Endothelial cell of umbilical vein (primary cell): ENCODE results near the gene LSM14A. TPM values are rescaled to one million over a fixed set of nuclear protein-coding genes. Genes with fewer than 3 reads are reported as not detected.

Experiments
- BruUV-seq: library from RNA; stranded (reverse); fragments of 400-500 nt; replicated peaks from 2 replicates; lab custom pipeline; 2021; lab: Mats Ljungman, UMichigan
- CTCF ChIA-PET: fragments of 300-600, 350-600 bp; sonication (Branson Sonifier 250); formaldehyde crosslinking; loops from one replicate; lab custom pipeline; 2021; ENCODE audit warnings: antibody characterized with exemption, inconsistent platforms; lab: Charles Lee
- POLR2A ChIA-PET: fragments of 300-600, 350-600 bp; sonication (Branson Sonifier 250); formaldehyde crosslinking; loops from one replicate; lab custom pipeline; 2021; ENCODE audit warnings: antibody characterized with exemption, inconsistent platforms; lab: Charles Lee
- DNase-seq: peaks from one replicate; pipeline ENCODE4 v3.0.0-alpha.2; 2011; ENCODE audit warnings: low read depth, low spot score
- FAIRE-seq: peaks from 2 replicates; lab custom pipeline; 2011; peaks lifted over from hg19 to GRCh38; lab: Jason Lieb, UNC
- H2AFZ ChIP-seq: 2 replicates; pipeline ENCODE4 v1.6.0; 2012; ENCODE audit warnings: low read depth, low read length, control low read depth, inconsistent platforms
- H3K27ac ChIP-seq: 2 replicates; pipeline ENCODE4 v1.5.1; 2011; ENCODE audit warnings: low read depth, mild to moderate bottlenecking, control low read depth, low read length, moderate library complexity; ENCODE audit not compliant: insufficient read depth
- H3K27me3 ChIP-seq, 2 experiments: 2 replicates each; pipeline versions ENCODE4 v1.6.0 to v1.6.1; 2011; ENCODE audit warnings: low read length in 2 of 2, mixed read lengths in 1 of 2; ENCODE audit not compliant: control insufficient read depth in 2 of 2, insufficient read depth in 2 of 2
- H3K36me3 ChIP-seq, 2 experiments: 2 replicates in 1 of 2; 3 replicates in 1 of 2; pipeline ENCODE4 v1.5.1; 2011; ENCODE audit warnings: low read length in 2 of 2, mild to moderate bottlenecking in 1 of 2, moderate library complexity in 1 of 2; ENCODE audit not compliant: control insufficient read depth in 2 of 2, insufficient read depth in 2 of 2; ENCODE audit errors: extremely low read depth in 1 of 2
- H3K4me1 ChIP-seq: 3 replicates; pipeline ENCODE4 v1.5.1; 2011; ENCODE audit warnings: mild to moderate bottlenecking, low read length; ENCODE audit not compliant: control insufficient read depth, insufficient read depth; ENCODE audit errors: extremely low read depth
- H3K4me2 ChIP-seq: 2 replicates; pipeline ENCODE4 v1.6.1; 2011; ENCODE audit warnings: low read length, control low read depth, mixed read lengths; ENCODE audit not compliant: insufficient read depth
- H3K4me3 ChIP-seq, 3 experiments: fragments of 200-600 bp in 1 of 3; sonication (generic), shearing (Covaris generic) in 1 of 3; replicated peaks in 1 of 3; 2 replicates each; pipeline ENCODE4 v1.5.1; 2011 to 2016; ENCODE audit warnings: control low read depth in 3 of 3, low read length in 3 of 3, mild to moderate bottlenecking in 2 of 3, inconsistent platforms in 1 of 3, low read depth in 1 of 3, moderate library complexity in 1 of 3; ENCODE audit not compliant: insufficient read depth in 1 of 3
- H3K79me2 ChIP-seq: 2 replicates; pipeline ENCODE4 v1.6.0; 2012; ENCODE audit warnings: low read length, inconsistent platforms; ENCODE audit not compliant: control insufficient read depth, insufficient read depth
- H3K9ac ChIP-seq: replicated peaks from 2 replicates; pipeline ENCODE3; 2011; ENCODE audit warnings: low read length, control low read depth; ENCODE audit not compliant: insufficient read depth; ENCODE audit errors: extremely low read depth
- H3K9me1 ChIP-seq: replicated peaks from 3 replicates; pipeline ENCODE4 v1.6.0; 2011; ENCODE audit warnings: mild to moderate bottlenecking, low read length; ENCODE audit not compliant: control insufficient read depth, insufficient read depth; ENCODE audit errors: extremely low read depth
- H3K9me3 ChIP-seq: replicated peaks from 2 replicates; pipeline ENCODE4 v1.5.1; 2012; ENCODE audit warnings: low read length, inconsistent platforms; ENCODE audit not compliant: control insufficient read depth, insufficient read depth
- H4K20me1 ChIP-seq: replicated peaks from 2 replicates; pipeline ENCODE3; 2011; ENCODE audit warnings: mild to moderate bottlenecking, low read length; ENCODE audit not compliant: control insufficient read depth, insufficient read depth; ENCODE audit errors: extremely low read depth
- EZH2 ChIP-seq: IDR thresholded peaks from 2 replicates; pipeline ENCODE4 v1.6.1; 2012; ENCODE audit warnings: borderline replicate concordance, low read depth, mild to moderate bottlenecking, moderate library complexity, low read length, inconsistent platforms; ENCODE audit not compliant: severe bottlenecking
- FOS ChIP-seq: IDR thresholded peaks from 2 replicates; pipeline ENCODE4 v1.6.1; 2011; ENCODE audit warnings: mild to moderate bottlenecking, low read length, moderate library complexity, borderline replicate concordance; ENCODE audit not compliant: insufficient read depth
- GATA2 ChIP-seq: IDR thresholded peaks from 2 replicates; pipeline ENCODE4 v1.7.0; 2011; ENCODE audit warnings: low read depth, mild to moderate bottlenecking, moderate library complexity, mixed read lengths, low read length; ENCODE audit not compliant: insufficient read length, insufficient read depth
- JUN ChIP-seq: IDR thresholded peaks from 2 replicates; pipeline ENCODE4 v1.6.1; 2011; ENCODE audit warnings: borderline replicate concordance, low read depth; ENCODE audit not compliant: insufficient read length, insufficient read depth
- POLR2A ChIP-seq: IDR thresholded peaks from 2 replicates; pipeline ENCODE4 v1.6.1; 2012; ENCODE audit warnings: low read depth, mild to moderate bottlenecking, control low read depth, low read length
- dilution Hi-C: fragments of 300-500 bp; cut with MboI; formaldehyde crosslinking; loops from one replicate; pipeline ENCODE4 v1.15.0; 2019; ENCODE audit warnings: low sequenced_read_pairs; ENCODE audit not compliant: extremely low pct_ligation_motif_present
- intact Hi-C: fragments of 100-400 bp; cut with micrococcal nuclease; formaldehyde crosslinking; loops from one replicate; pipeline ENCODE4 v1.10.0; 2022
- polyA plus RNA-seq, 4 experiments: library from polyadenylated mRNA; depleted of rRNA in 3 of 4; stranded (reverse) in 3 of 4; unstranded in 1 of 4; fragments of >200 nt; gene quantifications; 2 replicates each; pipeline versions ENCODE4 v1.2.1 to v1.2.3, GENCODE V29; 2011 to 2012; ENCODE audit warnings: missing spikeins in 1 of 4
- total RNA-seq: library from RNA; stranded (reverse); gene quantifications from 2 replicates; pipeline ENCODE4 v1.2.3, GENCODE V29; 2021

The LSM14A gene
- total and polyA plus RNA-seq, 2 donors (not counting 3 experiments of a cell fraction or from before 2014, with no cell fraction given), result 96.7 to 122 TPM

- ChIA-PET POLR2A (interaction anchor here (0.6 kb wide), 1 partner anchor 108 kb away, joined by 3 read pairs; no protein-coding TSS in a partner anchor), CTCF (interaction anchor here (0.9 to 2.3 kb wide), 5 partner anchors 41 to 121 kb away, joined by 3 to 8 read pairs (median 4); no protein-coding TSS in a partner anchor)
- dilution Hi-C loops, result no loop called here
- Histone ChIP-seq H3K4me2 (no peak overlapping the region), H3K27ac (no peak overlapping the region), H3K9me1 (no peaks in the 10 kb centered on the region), H2AFZ (no peak overlapping the region), H3K9ac (no peak overlapping the region), H4K20me1 (no peaks in the 10 kb centered on the region), H3K4me3 (no peak overlapping the region), H3K36me3 (peaks cover 28 to 49% of the 10 kb centered on the region in 2 experiments), H3K9me3 (no peaks in the 10 kb centered on the region), H3K27me3 (no peaks in the 10 kb centered on the region), H3K79me2 (peaks cover 28% of the 10 kb centered on the region), H3K4me1 (peaks cover 18% of the 10 kb centered on the region)
- BruUV-seq, result no TSS peak
- no peak for TF ChIP-seq EZH2
- no peak for TF ChIP-seq JUN
- peak; percentile 60 for TF ChIP-seq FOS
- peak; percentile 51 for TF ChIP-seq GATA2
- DNase-seq (no peak), FAIRE-seq (no peak)
- intact Hi-C loops, result no loop called here
Measured at GRCh38 chr19:34224996-34225658, 52.8 kb downstream of the LSM14A start.

GRCh38 chr19:34225659-34226015, 53.3 kb downstream of the LSM14A start:
- no peak overlapping the region for H3K4me2 ChIP-seq
- no TSS peak for BruUV-seq
- H3K9ac ChIP-seq, result no peak overlapping the region
- ChIA-PET POLR2A (no interaction called here), CTCF (interaction anchor here (0.6 to 2.3 kb wide), 8 partner anchors 12 to 121 kb away, joined by 3 to 8 read pairs (median 4); no protein-coding TSS in a partner anchor)
- H3K79me2 ChIP-seq, result peaks cover 26% of the 10 kb centered on the region
- intact Hi-C loops (no loop called here), dilution Hi-C loops (no loop called here)
- no peak overlapping the region for H3K27ac ChIP-seq
- TF ChIP-seq POLR2A, result no peak
- peak; percentile 2 for TF ChIP-seq FOS
- TF ChIP-seq GATA2, result peak; percentile 0
- no peaks in the 10 kb centered on the region for H3K9me3 ChIP-seq
- DNase-seq (no peak), FAIRE-seq (no peak)
- H3K27me3 ChIP-seq, result no peaks in the 10 kb centered on the region
- peaks cover 28 to 47% of the 10 kb centered on the region in 2 experiments for H3K36me3 ChIP-seq
- H2AFZ ChIP-seq, result no peak overlapping the region
- no peak overlapping the region for H3K4me3 ChIP-seq
- no peaks in the 10 kb centered on the region for H4K20me1 ChIP-seq
- no peaks in the 10 kb centered on the region for H3K9me1 ChIP-seq
- peaks cover 23% of the 10 kb centered on the region for H3K4me1 ChIP-seq
